ENCODE measurements around the gene ESYT2. TPM values are rescaled to one million over a fixed set of nuclear protein-coding genes. Genes with fewer than 3 reads are reported as not detected.

The ESYT2 gene
- total RNA-seq, 1 experiment from 2014 or later, result 78.6 TPM

DNA sequence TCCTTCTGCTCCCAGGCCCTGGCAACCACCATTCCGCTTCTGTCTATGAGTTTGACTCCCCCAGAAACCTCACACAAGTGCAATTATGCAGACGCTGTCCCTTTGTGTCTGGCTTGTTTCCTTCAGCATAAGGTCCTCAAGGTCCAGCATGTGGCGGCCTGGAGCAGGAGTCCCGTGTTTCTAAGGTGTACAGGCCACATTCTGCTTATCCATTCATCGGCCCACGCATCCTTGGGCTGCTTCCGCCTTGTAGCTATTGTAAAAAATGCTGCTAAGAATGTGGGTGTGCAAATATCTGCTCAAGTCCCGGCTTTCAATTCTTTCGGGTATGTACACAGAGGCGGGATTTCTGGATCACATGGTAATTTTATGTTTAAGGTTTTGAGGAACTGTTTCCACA, 38.2 kb downstream of the ESYT2 start:
- H3K9me3 Mint-ChIP-seq (ENCODE audit: unreplicated experiment), result no peaks in the 10 kb centered on the region
- H3K27ac Mint-ChIP-seq (ENCODE audit: low read depth, unreplicated experiment), result no peak overlapping the region
- POLR2A ChIA-PET, result no interaction called here
- no peaks in the 10 kb centered on the region for H3K27me3 Mint-ChIP-seq (ENCODE audit: insufficient read depth, unreplicated experiment)
- H3K4me3 Mint-ChIP-seq (ENCODE audit: unreplicated experiment), result no peak overlapping the region
- CTCF ChIA-PET, result no interaction called here
- TF ChIP-seq, protein P1, sequence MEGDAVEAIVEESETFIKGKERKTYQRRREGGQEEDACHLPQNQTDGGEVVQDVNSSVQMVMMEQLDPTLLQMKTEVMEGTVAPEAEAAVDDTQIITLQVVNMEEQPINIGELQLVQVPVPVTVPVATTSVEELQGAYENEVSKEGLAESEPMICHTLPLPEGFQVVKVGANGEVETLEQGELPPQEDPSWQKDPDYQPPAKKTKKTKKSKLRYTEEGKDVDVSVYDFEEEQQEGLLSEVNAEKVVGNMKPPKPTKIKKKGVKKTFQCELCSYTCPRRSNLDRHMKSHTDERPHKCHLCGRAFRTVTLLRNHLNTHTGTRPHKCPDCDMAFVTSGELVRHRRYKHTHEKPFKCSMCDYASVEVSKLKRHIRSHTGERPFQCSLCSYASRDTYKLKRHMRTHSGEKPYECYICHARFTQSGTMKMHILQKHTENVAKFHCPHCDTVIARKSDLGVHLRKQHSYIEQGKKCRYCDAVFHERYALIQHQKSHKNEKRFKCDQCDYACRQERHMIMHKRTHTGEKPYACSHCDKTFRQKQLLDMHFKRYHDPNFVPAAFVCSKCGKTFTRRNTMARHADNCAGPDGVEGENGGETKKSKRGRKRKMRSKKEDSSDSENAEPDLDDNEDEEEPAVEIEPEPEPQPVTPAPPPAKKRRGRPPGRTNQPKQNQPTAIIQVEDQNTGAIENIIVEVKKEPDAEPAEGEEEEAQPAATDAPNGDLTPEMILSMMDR (IDR thresholded peaks at IDR 0.05; ENCODE audit: unreplicated experiment), result no peak
- no peak for DNase-seq (ENCODE audit: unreplicated experiment)
- peaks cover 94% of the 10 kb centered on the region for H3K36me3 Mint-ChIP-seq (ENCODE audit: insufficient read depth, unreplicated experiment)
- no peaks in the 10 kb centered on the region for H3K4me1 Mint-ChIP-seq (ENCODE audit: insufficient read depth, unreplicated experiment)
- intact Hi-C loops (cut with micrococcal nuclease), result no loop called here
- no TSS peak for BruUV-seq (replicated peaks)

DNA sequence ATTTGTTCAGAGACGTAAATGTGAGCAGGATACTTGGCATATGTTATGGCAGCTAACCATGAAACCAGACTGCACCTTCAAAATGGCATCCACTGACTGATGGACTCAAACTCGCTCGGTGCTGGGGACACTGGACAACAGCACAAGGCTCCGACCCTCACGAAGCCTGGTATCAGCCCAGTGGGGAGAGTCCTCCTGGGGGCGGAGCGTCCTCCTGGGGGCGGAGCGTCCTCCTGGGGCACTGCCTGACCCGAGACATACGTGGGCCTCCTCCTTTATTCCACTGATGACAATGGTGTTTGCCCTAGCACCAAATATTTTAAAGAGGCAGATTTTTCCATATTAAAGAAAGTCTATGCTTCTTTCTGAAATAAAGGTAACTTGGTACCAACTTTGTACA, 39.5 kb downstream of the ESYT2 start:
- ChIA-PET POLR2A (no interaction called here), CTCF (no interaction called here)
- Mint-ChIP-seq H3K36me3 (ENCODE audit: insufficient read depth, unreplicated experiment) (peaks cover 82% of the 10 kb centered on the region), H3K27me3 (ENCODE audit: insufficient read depth, unreplicated experiment) (no peaks in the 10 kb centered on the region), H3K27ac (ENCODE audit: low read depth, unreplicated experiment) (peak overlapping the region; percentile 77), H3K9me3 (ENCODE audit: unreplicated experiment) (no peaks in the 10 kb centered on the region), H3K4me1 (ENCODE audit: insufficient read depth, unreplicated experiment) (no peaks in the 10 kb centered on the region), H3K4me3 (ENCODE audit: unreplicated experiment) (no peak overlapping the region)
- DNase-seq (ENCODE audit: unreplicated experiment), result no peak
- no TSS peak for BruUV-seq (replicated peaks)
- TF ChIP-seq, protein P1 (IDR thresholded peaks at IDR 0.05; ENCODE audit: unreplicated experiment), result no peak
- intact Hi-C loops (cut with micrococcal nuclease), result no loop called here

DNA sequence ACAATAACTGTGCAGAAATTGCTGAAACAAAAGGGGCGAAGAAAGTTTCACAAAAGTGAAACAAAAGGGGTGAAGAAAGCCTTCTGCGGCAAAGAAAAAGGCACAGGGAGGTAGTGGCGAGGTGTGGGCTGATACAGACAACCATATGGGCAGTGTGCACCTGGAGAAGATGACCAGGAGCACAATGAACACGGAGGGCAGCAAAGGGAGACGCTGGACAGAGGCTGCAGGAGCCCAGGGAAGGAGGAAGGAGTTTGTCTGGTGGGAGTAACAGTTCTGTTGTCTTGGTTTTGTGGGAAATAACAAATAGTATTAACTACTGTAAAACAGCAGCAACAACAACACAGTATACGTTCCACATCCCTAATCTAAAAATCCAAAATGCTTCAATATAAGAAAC, 42.4 kb downstream of the ESYT2 start:
- intact Hi-C loops (cut with micrococcal nuclease), result no loop called here
- no TSS peak for BruUV-seq (replicated peaks)
- Mint-ChIP-seq H3K36me3 (ENCODE audit: insufficient read depth, unreplicated experiment) (peaks cover 52% of the 10 kb centered on the region), H3K4me1 (ENCODE audit: insufficient read depth, unreplicated experiment) (no peaks in the 10 kb centered on the region), H3K4me3 (ENCODE audit: unreplicated experiment) (no peak overlapping the region), H3K27ac (ENCODE audit: low read depth, unreplicated experiment) (no peak overlapping the region), H3K27me3 (ENCODE audit: insufficient read depth, unreplicated experiment) (no peaks in the 10 kb centered on the region), H3K9me3 (ENCODE audit: unreplicated experiment) (no peaks in the 10 kb centered on the region)
- ChIA-PET POLR2A (no interaction called here), CTCF (interaction anchor here (0.5 to 1.3 kb wide), 2 partner anchors 18 to 72 kb away, joined by 3 to 4 read pairs; no protein-coding TSS in a partner anchor)
- DNase-seq (ENCODE audit: unreplicated experiment), result no peak
- TF ChIP-seq, protein P1 (IDR thresholded peaks at IDR 0.05; ENCODE audit: unreplicated experiment), result no peak

DNA sequence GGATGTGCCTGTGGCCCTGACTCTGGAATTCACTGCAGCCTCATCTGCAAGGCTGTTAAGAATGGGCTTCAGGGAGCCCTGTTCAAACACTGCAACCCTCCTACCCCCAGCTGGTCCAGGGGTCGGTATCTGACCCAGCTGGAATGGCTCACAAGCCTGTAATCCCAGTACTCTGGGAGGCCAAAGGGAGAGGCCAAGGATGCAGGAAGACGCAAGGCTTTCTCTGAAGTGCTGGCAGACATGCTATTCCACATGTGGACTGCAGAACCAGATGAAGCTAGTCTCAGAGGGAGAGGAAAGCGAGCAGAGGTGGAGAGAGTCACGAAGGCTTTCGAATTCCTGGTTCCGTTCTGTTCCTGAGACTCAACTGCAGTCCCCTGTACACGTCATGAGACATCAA, 45.0 kb downstream of the ESYT2 start:
- no peak overlapping the region for H3K4me3 Mint-ChIP-seq (ENCODE audit: unreplicated experiment)
- intact Hi-C loops (cut with micrococcal nuclease), result loop anchor here (5.0 kb wide), 1 partner anchor 193 kb away; no protein-coding TSS in a partner anchor
- H3K27ac Mint-ChIP-seq (ENCODE audit: low read depth, unreplicated experiment), result no peak overlapping the region
- H3K27me3 Mint-ChIP-seq (ENCODE audit: insufficient read depth, unreplicated experiment), result no peaks in the 10 kb centered on the region
- BruUV-seq (replicated peaks), result no TSS peak
- peaks cover 26% of the 10 kb centered on the region for H3K36me3 Mint-ChIP-seq (ENCODE audit: insufficient read depth, unreplicated experiment)
- ChIA-PET POLR2A (interaction anchor here (0.5 to 1.1 kb wide), 2 partner anchors 33 to 108 kb away, joined by 3 read pairs; no protein-coding TSS in a partner anchor), CTCF (interaction anchor here (0.6 kb wide), 1 partner anchor 26 kb away, joined by 4 read pairs; no protein-coding TSS in a partner anchor)
- H3K4me1 Mint-ChIP-seq (ENCODE audit: insufficient read depth, unreplicated experiment), result no peaks in the 10 kb centered on the region
- TF ChIP-seq, protein P1 (IDR thresholded peaks at IDR 0.05; ENCODE audit: unreplicated experiment), result no peak
- no peak for DNase-seq (ENCODE audit: unreplicated experiment)
- no peaks in the 10 kb centered on the region for H3K9me3 Mint-ChIP-seq (ENCODE audit: unreplicated experiment)

Measured in MCF 10A (cell line).